IPS DF 6.9 (cell line): Measurements from ENCODE around the gene RGS18.
"Not testable (repeated sequence)": the region's sequence is repeated elsewhere in the genome, so short reads cannot be mapped to it uniquely, and the experiment has no call there.

Experiments used
- DNase-seq: peaks from one replicate; pipeline ENCODE4 v3.0.0-alpha.2; 2013; ENCODE audit warnings: low read depth, low spot score
- H3K27ac ChIP-seq: one replicate; pipeline ENCODE4 v1.5.1; 2013; ENCODE audit warnings: low read length, control low read depth
- H3K27me3 ChIP-seq: 2 replicates; pipeline ENCODE4 v1.6.1; 2013; ENCODE audit warnings: mild to moderate bottlenecking, low read length; ENCODE audit not compliant: control insufficient read depth, insufficient read depth
- H3K36me3 ChIP-seq: 2 replicates; pipeline ENCODE4 v1.6.1; 2013; ENCODE audit warnings: low read length; ENCODE audit not compliant: control insufficient read depth, insufficient read depth
- H3K4me1 ChIP-seq: 2 replicates; pipeline ENCODE4 v1.6.1; 2013; ENCODE audit warnings: low read length; ENCODE audit not compliant: control insufficient read depth, insufficient read depth
- H3K4me3 ChIP-seq: 2 replicates; pipeline ENCODE4 v1.5.1; 2013; ENCODE audit warnings: mild to moderate bottlenecking, low read length
- H3K9me3 ChIP-seq: 2 replicates; pipeline ENCODE4 v1.6.1; 2013; ENCODE audit warnings: low read length, inconsistent platforms; ENCODE audit not compliant: control insufficient read depth, insufficient read depth
- WGBS: extraction: QIAGEN DNeasy Blood & Tissue Kit; methylation state at CpG from one replicate; pipeline ENCODE4 v1.1.7; 2013; ENCODE audit warnings: mixed read lengths, missing lambda C conversion rate; ENCODE audit not compliant: insufficient read length, insufficient coverage; 5-methylcytosine and 5-hydroxymethylcytosine counted together

The RGS18 gene

DNA sequence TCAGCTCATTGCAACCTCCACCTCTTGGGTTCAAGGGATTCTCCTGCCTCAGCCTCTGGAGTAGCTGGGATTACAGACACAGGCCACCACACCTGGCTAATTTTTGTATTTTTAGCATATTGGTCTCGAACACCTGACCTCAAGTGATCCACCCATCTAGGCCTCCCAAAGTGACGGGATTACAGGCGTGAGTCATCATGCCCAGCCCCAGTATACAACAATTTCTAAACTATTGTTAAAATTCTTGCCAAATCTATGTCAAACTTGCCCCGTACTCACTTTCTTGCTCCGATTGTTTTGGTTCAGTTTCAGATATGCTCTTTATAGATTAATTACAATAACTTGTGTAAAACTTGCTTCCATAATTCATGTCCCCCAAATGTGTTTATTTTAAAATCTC lies 4.1 kb downstream of the RGS18 start:
- no peak for DNase-seq

DNA sequence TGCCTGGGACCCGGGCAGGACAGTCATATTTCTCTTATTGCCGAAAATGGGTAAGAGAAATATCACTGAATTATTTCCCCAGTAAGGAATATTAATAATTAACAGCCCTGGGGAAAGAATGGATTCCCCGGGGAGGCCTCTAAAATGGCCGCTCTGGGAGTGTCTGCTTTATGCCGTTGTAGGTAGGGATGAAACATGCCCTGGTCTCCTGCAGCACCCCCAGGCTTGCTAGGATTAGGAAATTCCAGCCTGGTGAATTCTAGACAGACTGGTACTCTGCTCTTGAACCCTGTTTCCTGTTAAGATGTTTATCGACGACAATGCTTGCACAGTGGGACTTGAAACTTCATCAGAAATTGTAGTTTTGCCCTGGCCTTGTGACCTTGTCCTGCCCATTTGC lies 6.7 kb downstream of the RGS18 start:
- H3K4me3 ChIP-seq, DNase-seq, H3K27ac ChIP-seq, H3K27me3 ChIP-seq, H3K36me3 ChIP-seq, H3K4me1 ChIP-seq, H3K9me3 ChIP-seq: not testable (repeated sequence)
- WGBS, result no CpG with 5 or more reads among the region's 7 CpGs

More for the DNA sequence above, 4.1 kb downstream of the RGS18 start:
- Histone ChIP-seq H3K9me3 (no peaks in the 10 kb centered on the region), H3K4me1 (no peaks in the 10 kb centered on the region), H3K4me3 (no peak overlapping the region), H3K36me3 (no peaks in the 10 kb centered on the region), H3K27me3 (no peaks in the 10 kb centered on the region), H3K27ac (no peak overlapping the region)
- no CpG with 5 or more reads among the region's 5 CpGs for WGBS

DNA sequence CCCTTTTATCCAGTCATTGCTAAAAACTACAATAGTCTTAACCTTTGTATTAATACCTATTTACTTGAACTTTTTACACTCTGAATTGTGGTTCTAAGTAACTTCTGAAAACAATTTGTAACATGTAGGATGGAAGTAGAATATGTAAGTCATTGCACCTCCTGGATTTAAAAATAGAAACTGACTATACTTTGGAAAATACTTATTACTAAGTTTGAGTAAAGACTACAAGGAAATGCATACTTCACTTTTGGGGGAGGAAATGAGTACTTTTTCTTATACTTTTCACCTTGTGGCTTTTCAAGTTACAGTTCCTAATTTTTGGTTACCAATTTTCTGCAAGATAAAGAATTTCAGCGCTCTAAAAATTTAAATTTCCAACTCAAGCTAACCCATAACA lies 8.7 kb downstream of the RGS18 start:
- Histone ChIP-seq H3K27ac (no peak overlapping the region), H3K4me3 (no peak overlapping the region), H3K4me1 (peaks cover 2% of the 10 kb centered on the region), H3K36me3 (no peaks in the 10 kb centered on the region), H3K27me3 (no peaks in the 10 kb centered on the region), H3K9me3 (no peaks in the 10 kb centered on the region)
- DNase-seq, result no peak
- WGBS, result no CpG with 5 or more reads among the region's 1 CpG

DNA sequence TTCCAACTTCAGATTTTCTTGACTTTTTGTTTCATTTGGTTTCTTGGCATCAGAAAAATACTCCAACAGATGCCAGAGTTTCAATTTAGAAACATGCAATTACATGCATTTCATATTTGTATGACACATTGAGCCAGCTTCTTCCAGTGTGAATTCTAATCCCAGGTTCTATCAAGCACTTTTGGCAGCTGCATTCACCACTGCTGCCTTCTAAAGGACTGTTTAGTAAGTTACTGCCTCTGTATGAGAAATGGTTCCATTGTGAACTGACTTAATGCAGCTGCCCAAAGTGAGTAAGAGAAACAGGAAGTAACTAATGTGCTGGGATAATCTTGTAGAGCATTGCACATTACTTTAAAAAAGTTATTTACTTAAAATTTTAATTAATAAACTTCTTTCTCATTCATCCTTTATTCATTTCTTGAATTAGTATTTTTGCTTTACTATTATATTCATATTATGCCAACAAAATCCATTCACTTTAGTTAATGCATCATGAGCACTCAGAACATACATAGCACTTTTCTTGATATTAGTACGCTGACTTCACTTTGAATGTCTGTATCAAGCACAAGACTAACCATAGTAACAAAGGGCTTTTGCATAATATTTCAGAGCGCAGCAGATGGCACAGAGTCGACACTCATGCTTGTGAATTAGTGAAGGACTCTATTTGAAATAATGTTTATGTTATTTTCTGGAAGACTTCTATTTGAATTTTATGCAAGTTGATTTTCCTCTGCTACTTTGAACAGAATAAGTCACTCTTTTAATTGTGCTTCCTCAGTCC lies 9.8 kb downstream of the RGS18 start:
- H3K9me3 ChIP-seq, result no peaks in the 10 kb centered on the region
- no CpG with 5 or more reads among the region's 3 CpGs for WGBS

DNA sequence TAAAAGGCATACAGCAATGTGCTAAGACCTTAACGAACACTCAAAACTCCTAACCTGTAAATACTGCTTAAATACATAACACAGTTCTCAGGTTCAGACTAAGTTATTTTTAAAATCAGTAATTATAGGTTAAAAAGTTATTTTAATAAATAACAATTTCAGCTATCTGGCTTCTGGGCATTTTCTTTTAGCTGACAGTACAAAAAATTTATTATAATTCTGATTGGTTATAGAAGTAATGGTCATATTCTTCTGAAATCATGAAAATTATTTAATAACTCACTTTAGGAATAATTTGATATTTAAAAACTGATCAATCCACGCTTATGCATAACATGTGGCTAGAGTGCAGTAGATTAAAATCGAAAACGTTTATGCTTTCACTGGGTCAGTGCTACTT lies 10.7 kb downstream of the RGS18 start:
- DNase-seq, result no peak
- Histone ChIP-seq H3K9me3 (no peaks in the 10 kb centered on the region), H3K27me3 (no peaks in the 10 kb centered on the region), H3K27ac (no peak overlapping the region), H3K4me3 (no peak overlapping the region), H3K4me1 (peaks cover 2% of the 10 kb centered on the region), H3K36me3 (no peaks in the 10 kb centered on the region)
- no CpG with 5 or more reads among the region's 4 CpGs for WGBS

More for the DNA sequence above, 9.8 kb downstream of the RGS18 start:
- H3K4me3 ChIP-seq, result no peak overlapping the region
- DNase-seq, result no peak
- H3K27me3 ChIP-seq, result no peaks in the 10 kb centered on the region
- no peaks in the 10 kb centered on the region for H3K36me3 ChIP-seq
- peaks cover 2% of the 10 kb centered on the region for H3K4me1 ChIP-seq
- H3K27ac ChIP-seq, result no peak overlapping the region

DNA sequence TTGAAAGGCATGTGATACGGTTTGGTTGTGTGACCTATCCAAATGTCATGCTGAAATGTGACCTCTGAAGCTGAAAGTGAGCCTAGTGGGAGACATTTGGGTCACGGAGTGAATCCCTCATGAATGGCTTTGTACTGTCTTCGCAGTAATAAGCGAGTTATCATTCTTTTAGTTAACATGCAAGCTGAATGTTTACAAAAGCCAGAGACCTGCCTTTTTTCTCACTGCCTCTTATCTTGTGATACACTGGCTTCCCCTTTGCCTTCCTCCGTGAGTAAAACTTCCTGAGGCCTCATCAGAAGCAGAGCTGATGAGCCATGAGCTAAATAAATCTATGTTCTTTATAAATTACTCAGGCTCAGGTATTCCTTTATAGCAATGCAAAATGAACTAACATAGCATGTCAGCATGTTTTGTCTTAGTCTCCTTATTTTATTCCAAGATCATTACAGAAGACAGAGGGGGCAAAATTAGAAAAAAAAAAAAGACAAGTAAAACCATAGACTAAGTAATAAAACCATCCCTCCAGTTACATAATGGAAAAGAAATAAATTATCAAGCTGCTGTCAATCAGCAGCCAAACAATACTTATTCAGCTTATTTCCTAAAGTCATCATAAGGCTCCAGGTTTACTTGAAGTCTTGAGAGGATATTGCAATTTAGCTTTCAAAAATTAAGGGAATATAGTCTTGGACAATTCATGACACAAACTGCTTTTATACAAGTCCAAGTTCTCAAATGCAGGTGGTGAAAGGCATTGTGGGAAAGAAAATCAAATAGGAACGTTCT lies 12.1 kb downstream of the RGS18 start:
- Histone ChIP-seq H3K4me3 (no peak overlapping the region), H3K4me1 (peaks cover 2% of the 10 kb centered on the region), H3K9me3 (no peaks in the 10 kb centered on the region), H3K27ac (no peak overlapping the region), H3K36me3 (no peaks in the 10 kb centered on the region), H3K27me3 (no peaks in the 10 kb centered on the region)
- no peak for DNase-seq
- no CpG with 5 or more reads among the region's 6 CpGs for WGBS

DNA sequence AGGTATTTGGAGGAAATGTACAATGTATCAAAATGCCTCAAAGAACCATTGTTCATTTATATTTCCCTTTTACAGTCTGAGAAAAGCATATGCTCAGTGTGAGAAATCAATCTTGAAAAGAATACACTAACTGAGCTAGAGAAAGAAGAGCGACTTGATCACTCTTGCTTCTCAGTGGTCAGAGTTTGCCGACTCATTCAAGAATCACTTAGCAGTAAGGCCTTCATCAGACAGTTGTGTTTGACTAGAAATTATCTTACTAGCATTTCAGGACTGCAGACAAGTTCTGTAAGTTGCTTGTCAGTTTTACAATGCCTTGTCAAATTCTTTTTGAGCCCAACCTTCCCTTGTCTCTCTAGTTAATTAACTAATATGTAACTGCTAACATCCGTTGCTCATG lies 12.9 kb downstream of the RGS18 start:
- peaks cover 2% of the 10 kb centered on the region for H3K4me1 ChIP-seq
- no peaks in the 10 kb centered on the region for H3K36me3 ChIP-seq
- no peaks in the 10 kb centered on the region for H3K9me3 ChIP-seq
- no peak overlapping the region for H3K4me3 ChIP-seq
- WGBS, result no CpG with 5 or more reads among the region's 3 CpGs
- no peak for DNase-seq
- no peak overlapping the region for H3K27ac ChIP-seq
- H3K27me3 ChIP-seq, result no peaks in the 10 kb centered on the region

DNA sequence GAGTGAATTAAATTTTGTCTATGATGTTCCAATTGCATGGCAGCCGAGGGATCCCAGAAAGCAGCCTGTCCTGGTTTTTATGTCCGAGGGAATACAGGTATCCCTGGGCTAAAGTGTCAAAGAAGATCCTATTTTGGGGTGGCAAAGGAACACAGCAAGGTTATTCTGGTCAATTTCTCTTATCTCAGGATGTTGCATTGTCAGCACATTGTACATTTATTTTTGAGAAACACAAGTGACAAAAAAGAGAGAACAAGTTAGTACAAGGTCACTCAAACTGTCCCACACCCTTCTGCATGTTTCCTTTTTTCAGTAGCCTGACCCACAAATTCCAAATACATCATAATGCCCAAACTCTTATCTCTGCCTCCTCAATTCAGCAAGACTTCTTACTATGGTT lies 17.7 kb downstream of the RGS18 start:
- Histone ChIP-seq H3K4me3 (no peak overlapping the region), H3K36me3 (no peaks in the 10 kb centered on the region), H3K9me3 (no peaks in the 10 kb centered on the region), H3K27ac (no peak overlapping the region), H3K27me3 (no peaks in the 10 kb centered on the region), H3K4me1 (peaks cover 2% of the 10 kb centered on the region)
- WGBS, result no CpG with 5 or more reads among the region's 2 CpGs
- DNase-seq, result no peak

DNA sequence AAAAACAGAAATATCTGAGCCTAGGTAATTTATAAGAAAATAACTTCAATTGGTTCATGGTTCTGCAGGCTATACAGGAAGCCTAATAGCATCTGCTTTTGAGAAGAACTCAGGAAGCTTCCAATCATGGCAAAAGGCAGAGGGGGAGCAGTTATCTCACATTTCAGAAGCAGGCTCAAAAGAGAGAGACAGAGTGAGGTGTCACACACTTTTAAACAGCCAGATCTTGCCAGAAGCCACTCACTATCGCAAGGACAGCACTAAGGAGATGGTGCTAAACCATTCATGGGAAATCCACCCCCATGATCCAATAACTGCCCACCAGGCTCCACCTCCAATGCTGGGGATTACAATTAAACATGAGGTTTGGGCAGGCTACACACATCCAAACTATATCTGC lies 25.5 kb downstream of the RGS18 start:
- Histone ChIP-seq H3K27ac (no peak overlapping the region), H3K9me3 (no peaks in the 10 kb centered on the region), H3K36me3 (no peaks in the 10 kb centered on the region), H3K4me1 (no peaks in the 10 kb centered on the region), H3K27me3 (no peaks in the 10 kb centered on the region), H3K4me3 (no peak overlapping the region)
- no CpG with 5 or more reads among the region's 1 CpG for WGBS
- no peak for DNase-seq

DNA sequence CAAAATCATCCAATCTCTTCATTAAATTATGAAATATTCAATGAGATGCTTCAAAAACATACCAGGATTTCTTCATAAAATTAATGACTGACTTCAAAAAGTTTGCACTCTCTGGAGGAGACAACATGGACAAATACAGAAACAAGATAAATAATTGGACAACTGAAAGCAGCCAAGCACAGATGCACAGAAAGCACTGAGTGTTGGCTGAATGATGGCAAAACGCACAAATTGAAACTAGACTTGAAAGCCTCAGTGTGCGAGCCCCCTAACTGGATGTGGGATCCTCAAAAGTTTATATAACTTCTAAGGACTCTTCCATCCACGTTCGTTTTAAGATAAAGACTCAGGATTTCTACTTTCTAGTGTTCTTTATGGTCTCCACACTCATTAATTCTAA lies 27.9 kb downstream of the RGS18 start:
- Histone ChIP-seq H3K36me3 (no peaks in the 10 kb centered on the region), H3K9me3 (no peaks in the 10 kb centered on the region), H3K27ac (no peak overlapping the region), H3K27me3 (no peaks in the 10 kb centered on the region), H3K4me3 (no peak overlapping the region), H3K4me1 (no peaks in the 10 kb centered on the region)
- no CpG with 5 or more reads among the region's 4 CpGs for WGBS
- no peak for DNase-seq
